ENCODE measurements around the gene TUBA8.

Gene TUBA8

GRCh38 chr22:18114976-18115652, 4.5 kb downstream of the TUBA8 start:
- no peak for DNase-seq (ENCODE audit: low read depth)
- no peak overlapping the region for H3K4me3 ChIP-seq (ENCODE audit: low read length)
- TF ChIP-seq CTCF (conservative IDR thresholded peaks at IDR 0.05; ENCODE audit: low read length): no peak

GRCh38 chr22:18115906-18116371, 5.3 kb downstream of the TUBA8 start:
- H3K4me3 ChIP-seq (ENCODE audit: low read length): no peak overlapping the region
- no peak for TF ChIP-seq CTCF (conservative IDR thresholded peaks at IDR 0.05; ENCODE audit: low read length)
- no peak for DNase-seq (ENCODE audit: low read depth)

- H3K4me3 ChIP-seq (ENCODE audit: low read length): no peak overlapping the region
- no peak for DNase-seq (ENCODE audit: low read depth)
- no peak for TF ChIP-seq CTCF (conservative IDR thresholded peaks at IDR 0.05; ENCODE audit: low read length)
Measured at GRCh38 chr22:18116634-18117033, 6.0 kb downstream of the TUBA8 start.

- DNase-seq (ENCODE audit: low read depth): no peak
- TF ChIP-seq CTCF (conservative IDR thresholded peaks at IDR 0.05; ENCODE audit: low read length): no peak
- no peak overlapping the region for H3K4me3 ChIP-seq (ENCODE audit: low read length)
Measured at GRCh38 chr22:18118345-18118915, 7.8 kb downstream of the TUBA8 start.

GRCh38 chr22:18119409-18120110, 9.0 kb downstream of the TUBA8 start:
- no peak for TF ChIP-seq CTCF (conservative IDR thresholded peaks at IDR 0.05; ENCODE audit: low read length)
- no peak for DNase-seq (ENCODE audit: low read depth)
- no peak overlapping the region for H3K4me3 ChIP-seq (ENCODE audit: low read length)

GRCh38 chr22:18120857-18121256, 10.2 kb downstream of the TUBA8 start:
- TF ChIP-seq CTCF (conservative IDR thresholded peaks at IDR 0.05; ENCODE audit: low read length): no peak
- H3K4me3 ChIP-seq (ENCODE audit: low read length): no peak overlapping the region
- no peak for DNase-seq (ENCODE audit: low read depth)

GRCh38 chr22:18121506-18121905, 10.9 kb downstream of the TUBA8 start:
- H3K4me3 ChIP-seq (ENCODE audit: low read length): no peak overlapping the region
- no peak for DNase-seq (ENCODE audit: low read depth)
- TF ChIP-seq CTCF (conservative IDR thresholded peaks at IDR 0.05; ENCODE audit: low read length): no peak

Data from AG10803 (cell line).